WTC11 (cell line): ENCODE data around the gene ENG.

Source experiments
- TEAD4 ChIP-seq: sonication (generic); formaldehyde crosslinking; IDR thresholded peaks from 2 replicates; pipeline ENCODE4 v1.8.0; 2022; ENCODE audit warnings: mild to moderate bottlenecking, missing genetic modification reagents
- TF ChIP-seq, protein P1 (sequence below): fragments of 200-600 bp; IDR thresholded peaks from 2 replicates; pipeline ENCODE4 v1.8.0; 2022; ENCODE audit warnings: antibody characterized with exemption
- TF ChIP-seq, protein P2 (sequence below): sonication (generic); formaldehyde crosslinking; IDR thresholded peaks from 2 replicates; pipeline ENCODE4 v1.8.0; 2023; ENCODE audit warnings: missing genetic modification reagents, mild to moderate bottlenecking, borderline replicate concordance
- TF ChIP-seq, protein P3 (sequence below): sonication (generic); formaldehyde crosslinking; conservative IDR thresholded peaks from 2 replicates; pipeline ENCODE4 v1.8.1; 2022; ENCODE audit warnings: mild to moderate bottlenecking, missing genetic modification reagents
- TF ChIP-seq, protein P4 (sequence below): fragments of 250-450 bp; sonication (Bioruptor Pico); IDR thresholded peaks from 2 replicates; pipeline ENCODE4 v1.9.0; 2021; ENCODE audit warnings: mild to moderate bottlenecking
- TF ChIP-seq, protein P5 (sequence below): sonication (generic); formaldehyde crosslinking; IDR thresholded peaks from 2 replicates; pipeline ENCODE4 v1.8.0; 2022; ENCODE audit warnings: mild to moderate bottlenecking, missing genetic modification reagents

DNA sequence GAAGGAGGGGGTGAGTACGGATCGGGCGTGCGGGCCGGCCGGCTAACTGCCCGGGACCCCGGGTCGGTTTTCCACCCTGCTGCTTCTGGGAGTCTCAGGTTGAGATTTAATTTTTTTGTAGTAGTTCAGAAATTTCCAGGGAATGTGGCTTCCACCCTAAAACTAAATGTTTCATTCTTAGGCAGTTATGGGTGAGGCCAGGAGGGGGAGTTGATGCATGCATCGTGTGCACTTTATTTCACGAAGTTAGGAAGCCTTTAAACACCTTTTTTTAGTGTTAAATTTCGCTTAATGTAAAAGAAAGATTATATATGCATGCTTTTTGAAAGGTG is 67.7 kb downstream of the ENG start:
- TF ChIP-seq, protein P1, sequence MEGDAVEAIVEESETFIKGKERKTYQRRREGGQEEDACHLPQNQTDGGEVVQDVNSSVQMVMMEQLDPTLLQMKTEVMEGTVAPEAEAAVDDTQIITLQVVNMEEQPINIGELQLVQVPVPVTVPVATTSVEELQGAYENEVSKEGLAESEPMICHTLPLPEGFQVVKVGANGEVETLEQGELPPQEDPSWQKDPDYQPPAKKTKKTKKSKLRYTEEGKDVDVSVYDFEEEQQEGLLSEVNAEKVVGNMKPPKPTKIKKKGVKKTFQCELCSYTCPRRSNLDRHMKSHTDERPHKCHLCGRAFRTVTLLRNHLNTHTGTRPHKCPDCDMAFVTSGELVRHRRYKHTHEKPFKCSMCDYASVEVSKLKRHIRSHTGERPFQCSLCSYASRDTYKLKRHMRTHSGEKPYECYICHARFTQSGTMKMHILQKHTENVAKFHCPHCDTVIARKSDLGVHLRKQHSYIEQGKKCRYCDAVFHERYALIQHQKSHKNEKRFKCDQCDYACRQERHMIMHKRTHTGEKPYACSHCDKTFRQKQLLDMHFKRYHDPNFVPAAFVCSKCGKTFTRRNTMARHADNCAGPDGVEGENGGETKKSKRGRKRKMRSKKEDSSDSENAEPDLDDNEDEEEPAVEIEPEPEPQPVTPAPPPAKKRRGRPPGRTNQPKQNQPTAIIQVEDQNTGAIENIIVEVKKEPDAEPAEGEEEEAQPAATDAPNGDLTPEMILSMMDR: no peak
- TF ChIP-seq, protein P2, sequence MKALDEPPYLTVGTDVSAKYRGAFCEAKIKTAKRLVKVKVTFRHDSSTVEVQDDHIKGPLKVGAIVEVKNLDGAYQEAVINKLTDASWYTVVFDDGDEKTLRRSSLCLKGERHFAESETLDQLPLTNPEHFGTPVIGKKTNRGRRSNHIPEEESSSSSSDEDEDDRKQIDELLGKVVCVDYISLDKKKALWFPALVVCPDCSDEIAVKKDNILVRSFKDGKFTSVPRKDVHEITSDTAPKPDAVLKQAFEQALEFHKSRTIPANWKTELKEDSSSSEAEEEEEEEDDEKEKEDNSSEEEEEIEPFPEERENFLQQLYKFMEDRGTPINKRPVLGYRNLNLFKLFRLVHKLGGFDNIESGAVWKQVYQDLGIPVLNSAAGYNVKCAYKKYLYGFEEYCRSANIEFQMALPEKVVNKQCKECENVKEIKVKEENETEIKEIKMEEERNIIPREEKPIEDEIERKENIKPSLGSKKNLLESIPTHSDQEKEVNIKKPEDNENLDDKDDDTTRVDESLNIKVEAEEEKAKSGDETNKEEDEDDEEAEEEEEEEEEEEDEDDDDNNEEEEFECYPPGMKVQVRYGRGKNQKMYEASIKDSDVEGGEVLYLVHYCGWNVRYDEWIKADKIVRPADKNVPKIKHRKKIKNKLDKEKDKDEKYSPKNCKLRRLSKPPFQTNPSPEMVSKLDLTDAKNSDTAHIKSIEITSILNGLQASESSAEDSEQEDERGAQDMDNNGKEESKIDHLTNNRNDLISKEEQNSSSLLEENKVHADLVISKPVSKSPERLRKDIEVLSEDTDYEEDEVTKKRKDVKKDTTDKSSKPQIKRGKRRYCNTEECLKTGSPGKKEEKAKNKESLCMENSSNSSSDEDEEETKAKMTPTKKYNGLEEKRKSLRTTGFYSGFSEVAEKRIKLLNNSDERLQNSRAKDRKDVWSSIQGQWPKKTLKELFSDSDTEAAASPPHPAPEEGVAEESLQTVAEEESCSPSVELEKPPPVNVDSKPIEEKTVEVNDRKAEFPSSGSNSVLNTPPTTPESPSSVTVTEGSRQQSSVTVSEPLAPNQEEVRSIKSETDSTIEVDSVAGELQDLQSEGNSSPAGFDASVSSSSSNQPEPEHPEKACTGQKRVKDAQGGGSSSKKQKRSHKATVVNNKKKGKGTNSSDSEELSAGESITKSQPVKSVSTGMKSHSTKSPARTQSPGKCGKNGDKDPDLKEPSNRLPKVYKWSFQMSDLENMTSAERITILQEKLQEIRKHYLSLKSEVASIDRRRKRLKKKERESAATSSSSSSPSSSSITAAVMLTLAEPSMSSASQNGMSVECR (CRISPR knock-in tag): no peak
- TF ChIP-seq, protein P3, sequence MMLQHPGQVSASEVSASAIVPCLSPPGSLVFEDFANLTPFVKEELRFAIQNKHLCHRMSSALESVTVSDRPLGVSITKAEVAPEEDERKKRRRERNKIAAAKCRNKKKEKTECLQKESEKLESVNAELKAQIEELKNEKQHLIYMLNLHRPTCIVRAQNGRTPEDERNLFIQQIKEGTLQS (CRISPR knock-in tag): no peak
- TF ChIP-seq, protein P4, sequence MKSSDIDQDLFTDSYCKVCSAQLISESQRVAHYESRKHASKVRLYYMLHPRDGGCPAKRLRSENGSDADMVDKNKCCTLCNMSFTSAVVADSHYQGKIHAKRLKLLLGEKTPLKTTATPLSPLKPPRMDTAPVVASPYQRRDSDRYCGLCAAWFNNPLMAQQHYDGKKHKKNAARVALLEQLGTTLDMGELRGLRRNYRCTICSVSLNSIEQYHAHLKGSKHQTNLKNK (CRISPR knock-in tag): no peak
- TF ChIP-seq TEAD4 (CRISPR knock-in tag): no peak
- TF ChIP-seq, protein P5, sequence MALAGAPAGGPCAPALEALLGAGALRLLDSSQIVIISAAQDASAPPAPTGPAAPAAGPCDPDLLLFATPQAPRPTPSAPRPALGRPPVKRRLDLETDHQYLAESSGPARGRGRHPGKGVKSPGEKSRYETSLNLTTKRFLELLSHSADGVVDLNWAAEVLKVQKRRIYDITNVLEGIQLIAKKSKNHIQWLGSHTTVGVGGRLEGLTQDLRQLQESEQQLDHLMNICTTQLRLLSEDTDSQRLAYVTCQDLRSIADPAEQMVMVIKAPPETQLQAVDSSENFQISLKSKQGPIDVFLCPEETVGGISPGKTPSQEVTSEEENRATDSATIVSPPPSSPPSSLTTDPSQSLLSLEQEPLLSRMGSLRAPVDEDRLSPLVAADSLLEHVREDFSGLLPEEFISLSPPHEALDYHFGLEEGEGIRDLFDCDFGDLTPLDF: no peak
